ENCODE data around the gene FLOT2. TPM values are rescaled to one million over a fixed set of nuclear protein-coding genes. Genes with fewer than 3 reads are reported as not detected.

The FLOT2 gene
- total RNA-seq, 1 experiment from 2014 or later: 98.1 TPM

DNA sequence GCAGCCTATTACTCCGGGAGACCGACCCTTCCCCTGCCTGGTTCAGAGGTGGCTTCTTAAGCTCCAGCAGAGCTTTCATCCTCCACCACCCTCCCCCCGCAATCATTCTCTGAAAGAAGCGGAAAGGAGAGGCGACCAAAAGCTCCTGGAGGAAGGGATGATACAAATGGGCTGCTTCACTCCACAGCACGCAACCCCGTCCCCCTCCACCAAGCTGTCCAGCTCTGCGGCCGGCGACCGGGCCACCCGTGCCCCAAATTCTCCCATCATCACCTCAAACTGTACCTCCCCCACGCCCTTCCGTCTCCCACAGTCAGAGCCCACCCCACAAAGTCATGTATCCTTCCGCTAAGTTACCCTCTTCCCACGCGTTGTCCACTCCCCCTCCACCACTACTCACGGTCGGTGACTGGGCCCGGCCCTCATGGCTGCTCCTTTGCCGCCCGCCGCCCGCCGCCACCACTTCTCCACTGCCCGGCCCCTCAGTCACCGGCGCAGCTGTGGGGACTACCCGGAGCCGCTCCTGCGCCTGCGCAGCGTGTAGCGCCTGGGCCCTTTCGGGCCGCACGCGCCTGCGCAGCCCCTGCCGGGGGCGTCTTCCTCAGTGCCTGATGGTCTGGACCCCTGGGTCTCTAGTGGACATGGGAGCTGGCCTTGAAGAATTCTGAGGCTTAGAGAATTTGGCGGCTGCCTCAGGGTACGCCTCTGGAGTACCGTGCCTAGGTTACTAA lies 55.1 kb downstream of the FLOT2 start, which contains the start of gene FAM222B:
TSS of gene FAM222B (minus strand) at position 509 of the 731 bp plus-strand sequence. CDS start 76,123 bp downstream, outside the sequence.
- DNase-seq (ENCODE audit: low read depth, low spot score): peak; percentile 47
- TF ChIP-seq EGR1 (IDR thresholded peaks at IDR 0.05; ENCODE audit: low read depth): no peak
- peak; percentile 17 for TF ChIP-seq POLR2A (IDR thresholded peaks at IDR 0.05; ENCODE audit: borderline replicate concordance, extremely low read depth, insufficient read depth, insufficient read length)
- TF ChIP-seq ZNF274 (IDR thresholded peaks at IDR 0.05; ENCODE audit: low read depth, low read length): no peak
- TF ChIP-seq EZH2phosphoT487 (IDR thresholded peaks at IDR 0.05; ENCODE audit: borderline replicate concordance): no peak
- TF ChIP-seq, protein P1, sequence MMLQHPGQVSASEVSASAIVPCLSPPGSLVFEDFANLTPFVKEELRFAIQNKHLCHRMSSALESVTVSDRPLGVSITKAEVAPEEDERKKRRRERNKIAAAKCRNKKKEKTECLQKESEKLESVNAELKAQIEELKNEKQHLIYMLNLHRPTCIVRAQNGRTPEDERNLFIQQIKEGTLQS (IDR thresholded peaks at IDR 0.05): no peak
- TF ChIP-seq, protein P2, sequence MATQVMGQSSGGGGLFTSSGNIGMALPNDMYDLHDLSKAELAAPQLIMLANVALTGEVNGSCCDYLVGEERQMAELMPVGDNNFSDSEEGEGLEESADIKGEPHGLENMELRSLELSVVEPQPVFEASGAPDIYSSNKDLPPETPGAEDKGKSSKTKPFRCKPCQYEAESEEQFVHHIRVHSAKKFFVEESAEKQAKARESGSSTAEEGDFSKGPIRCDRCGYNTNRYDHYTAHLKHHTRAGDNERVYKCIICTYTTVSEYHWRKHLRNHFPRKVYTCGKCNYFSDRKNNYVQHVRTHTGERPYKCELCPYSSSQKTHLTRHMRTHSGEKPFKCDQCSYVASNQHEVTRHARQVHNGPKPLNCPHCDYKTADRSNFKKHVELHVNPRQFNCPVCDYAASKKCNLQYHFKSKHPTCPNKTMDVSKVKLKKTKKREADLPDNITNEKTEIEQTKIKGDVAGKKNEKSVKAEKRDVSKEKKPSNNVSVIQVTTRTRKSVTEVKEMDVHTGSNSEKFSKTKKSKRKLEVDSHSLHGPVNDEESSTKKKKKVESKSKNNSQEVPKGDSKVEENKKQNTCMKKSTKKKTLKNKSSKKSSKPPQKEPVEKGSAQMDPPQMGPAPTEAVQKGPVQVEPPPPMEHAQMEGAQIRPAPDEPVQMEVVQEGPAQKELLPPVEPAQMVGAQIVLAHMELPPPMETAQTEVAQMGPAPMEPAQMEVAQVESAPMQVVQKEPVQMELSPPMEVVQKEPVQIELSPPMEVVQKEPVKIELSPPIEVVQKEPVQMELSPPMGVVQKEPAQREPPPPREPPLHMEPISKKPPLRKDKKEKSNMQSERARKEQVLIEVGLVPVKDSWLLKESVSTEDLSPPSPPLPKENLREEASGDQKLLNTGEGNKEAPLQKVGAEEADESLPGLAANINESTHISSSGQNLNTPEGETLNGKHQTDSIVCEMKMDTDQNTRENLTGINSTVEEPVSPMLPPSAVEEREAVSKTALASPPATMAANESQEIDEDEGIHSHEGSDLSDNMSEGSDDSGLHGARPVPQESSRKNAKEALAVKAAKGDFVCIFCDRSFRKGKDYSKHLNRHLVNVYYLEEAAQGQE (IDR thresholded peaks at IDR 0.05; ENCODE audit: low read depth): no peak
- no peak for TF ChIP-seq JUND (IDR thresholded peaks at IDR 0.05)
- peak; percentile 52; the same call in 1 of the 2 replicates for TF ChIP-seq ZFX (IDR thresholded peaks at IDR 0.05)
- no peak for TF ChIP-seq ELF1 (IDR thresholded peaks at IDR 0.05; ENCODE audit: borderline replicate concordance, low read depth)
- TF ChIP-seq RAD21 (IDR thresholded peaks at IDR 0.05; ENCODE audit: low read depth): no peak
- no peak for TF ChIP-seq SRF (IDR thresholded peaks at IDR 0.05; ENCODE audit: low read depth)
- no peak for TF ChIP-seq SIN3A (IDR thresholded peaks at IDR 0.05; ENCODE audit: low read depth)
- peak; percentile 88 for TF ChIP-seq POLR2AphosphoS5 (IDR thresholded peaks at IDR 0.05; ENCODE audit: low read depth, low read length)
- TF ChIP-seq TCF7L2 (IDR thresholded peaks at IDR 0.05; ENCODE audit: borderline replicate concordance, extremely low read depth, insufficient read depth, insufficient read length): no peak
- Histone ChIP-seq H3K9me2 (ENCODE audit: insufficient read depth) (no peaks in the 10 kb centered on the region), H3K36me3 (ENCODE audit: control insufficient read depth in 1 of 2, insufficient read depth in 2 of 2, low read length in 2 of 2) (no peaks in the 10 kb centered on the region), H3K9me3 (ENCODE audit: control insufficient read depth in 1 of 2, insufficient read depth in 1 of 2, low read depth in 1 of 2, low read length in 2 of 2) (no peaks in the 10 kb centered on the region), H3K79me2 (ENCODE audit: insufficient read depth, low read length) (peaks cover 45% of the 10 kb centered on the region), H2AFZ (ENCODE audit: low read depth, low read length, poor library complexity, severe bottlenecking) (no peak within 1 kb of the TSS), H3K27me3 (ENCODE audit: insufficient read depth, low read length) (no peaks in the 10 kb centered on the region), H4K20me1 (ENCODE audit: insufficient read depth) (no peaks in the 10 kb centered on the region), H3K9ac (ENCODE audit: low read length) (peak within 1 kb of the TSS; percentile 75), H3K4me3 (replicated peaks in 1 of 2; ENCODE audit: low read depth in 1 of 2, low read length in 2 of 2) (peak within 1 kb of the TSS; percentile 84 to 96), H3K4me1 (ENCODE audit: control insufficient read depth in 1 of 2, insufficient read depth in 2 of 2, low read length in 2 of 2) (peaks cover 3 to 18% of the 10 kb centered on the region in 2 experiments; a peak in 3 of 4 replicates), H3K27ac (ENCODE audit: low read depth, low read length) (peak within 1 kb of the TSS; percentile 53), H3K4me2 (ENCODE audit: low read length) (peak within 1 kb of the TSS; percentile 83)
- ChIA-PET POLR2A (interaction anchor here (1.0 to 1.4 kb wide), 4 partner anchors 10 to 123 kb away, joined by 3 to 6 read pairs (median 4); partner anchors contain the start of gene RPL23A), RAD21 (ENCODE audit: low non-redundant PET in 1 of 2, low total read pairs in 2 of 2, uncharacterized antibody in 2 of 2, unreplicated experiment in 2 of 2) (no interaction called here), CTCF (interaction anchor here (1.1 to 2.2 kb wide), 2 partner anchors 79 to 275 kb away, joined by 3 to 11 read pairs; no protein-coding TSS in a partner anchor)
- intact Hi-C loops (cut with micrococcal nuclease): no loop called here
- ATAC-seq: peak; percentile 98
- no TSS peak for BruUV-seq (replicated peaks)

Data from HCT116 (cell line).